ENCODE data around the gene GATD1. TPM values are rescaled to one million over a fixed set of nuclear protein-coding genes. Genes with fewer than 3 reads are reported as not detected.

The GATD1 gene
- total and polyA plus RNA-seq, 9 of the 15 experiments (the other 6 are each of a cell fraction or from before 2014, with no cell fraction given): 2.8 to 144 (median 36.9) TPM

DNA sequence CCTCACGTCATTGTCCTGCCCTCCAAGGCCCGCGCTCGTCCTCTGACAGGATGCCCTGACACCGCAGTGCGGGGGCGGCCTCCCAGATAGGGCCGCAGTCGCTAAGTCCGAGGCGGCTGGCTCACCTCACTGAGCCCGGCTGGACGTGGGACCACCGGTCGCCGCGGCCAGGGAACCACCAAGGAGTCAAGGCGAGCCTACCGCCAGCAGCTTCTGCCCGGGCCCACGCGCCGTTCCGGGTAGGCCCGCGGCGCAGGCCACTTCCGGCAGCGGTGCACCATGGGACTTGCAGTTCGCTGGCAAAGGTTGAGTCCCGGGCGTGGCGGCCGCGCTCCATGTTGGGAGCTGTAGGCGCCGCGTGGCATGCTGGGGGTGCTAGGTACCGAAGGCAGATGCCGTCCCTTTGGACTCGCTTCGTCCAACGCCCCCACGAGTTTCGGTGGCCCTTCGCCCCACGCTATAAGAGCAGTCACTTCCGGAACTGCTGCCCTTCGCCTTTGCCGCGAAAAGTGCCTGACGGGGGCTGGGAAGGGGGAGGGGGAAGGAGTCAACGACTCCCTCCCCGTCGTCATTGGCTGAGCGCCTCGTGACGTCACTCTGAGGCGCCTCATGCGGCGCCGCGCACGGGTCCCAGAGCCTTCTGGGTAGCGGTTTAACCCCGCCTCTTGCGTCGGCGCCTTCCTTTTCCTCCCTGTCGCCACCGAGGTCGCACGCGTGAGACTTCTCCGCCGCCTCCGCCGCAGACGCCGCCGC is 32.2 kb upstream of the GATD1 start, which contains the start of gene RPLP2 (continued):
- TF ChIP-seq, protein P1, sequence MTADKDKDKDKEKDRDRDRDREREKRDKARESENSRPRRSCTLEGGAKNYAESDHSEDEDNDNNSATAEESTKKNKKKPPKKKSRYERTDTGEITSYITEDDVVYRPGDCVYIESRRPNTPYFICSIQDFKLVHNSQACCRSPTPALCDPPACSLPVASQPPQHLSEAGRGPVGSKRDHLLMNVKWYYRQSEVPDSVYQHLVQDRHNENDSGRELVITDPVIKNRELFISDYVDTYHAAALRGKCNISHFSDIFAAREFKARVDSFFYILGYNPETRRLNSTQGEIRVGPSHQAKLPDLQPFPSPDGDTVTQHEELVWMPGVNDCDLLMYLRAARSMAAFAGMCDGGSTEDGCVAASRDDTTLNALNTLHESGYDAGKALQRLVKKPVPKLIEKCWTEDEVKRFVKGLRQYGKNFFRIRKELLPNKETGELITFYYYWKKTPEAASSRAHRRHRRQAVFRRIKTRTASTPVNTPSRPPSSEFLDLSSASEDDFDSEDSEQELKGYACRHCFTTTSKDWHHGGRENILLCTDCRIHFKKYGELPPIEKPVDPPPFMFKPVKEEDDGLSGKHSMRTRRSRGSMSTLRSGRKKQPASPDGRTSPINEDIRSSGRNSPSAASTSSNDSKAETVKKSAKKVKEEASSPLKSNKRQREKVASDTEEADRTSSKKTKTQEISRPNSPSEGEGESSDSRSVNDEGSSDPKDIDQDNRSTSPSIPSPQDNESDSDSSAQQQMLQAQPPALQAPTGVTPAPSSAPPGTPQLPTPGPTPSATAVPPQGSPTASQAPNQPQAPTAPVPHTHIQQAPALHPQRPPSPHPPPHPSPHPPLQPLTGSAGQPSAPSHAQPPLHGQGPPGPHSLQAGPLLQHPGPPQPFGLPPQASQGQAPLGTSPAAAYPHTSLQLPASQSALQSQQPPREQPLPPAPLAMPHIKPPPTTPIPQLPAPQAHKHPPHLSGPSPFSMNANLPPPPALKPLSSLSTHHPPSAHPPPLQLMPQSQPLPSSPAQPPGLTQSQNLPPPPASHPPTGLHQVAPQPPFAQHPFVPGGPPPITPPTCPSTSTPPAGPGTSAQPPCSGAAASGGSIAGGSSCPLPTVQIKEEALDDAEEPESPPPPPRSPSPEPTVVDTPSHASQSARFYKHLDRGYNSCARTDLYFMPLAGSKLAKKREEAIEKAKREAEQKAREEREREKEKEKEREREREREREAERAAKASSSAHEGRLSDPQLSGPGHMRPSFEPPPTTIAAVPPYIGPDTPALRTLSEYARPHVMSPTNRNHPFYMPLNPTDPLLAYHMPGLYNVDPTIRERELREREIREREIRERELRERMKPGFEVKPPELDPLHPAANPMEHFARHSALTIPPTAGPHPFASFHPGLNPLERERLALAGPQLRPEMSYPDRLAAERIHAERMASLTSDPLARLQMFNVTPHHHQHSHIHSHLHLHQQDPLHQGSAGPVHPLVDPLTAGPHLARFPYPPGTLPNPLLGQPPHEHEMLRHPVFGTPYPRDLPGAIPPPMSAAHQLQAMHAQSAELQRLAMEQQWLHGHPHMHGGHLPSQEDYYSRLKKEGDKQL (CRISPR knock-in tag; IDR thresholded peaks at IDR 0.05; ENCODE audit: borderline replicate concordance): no peak
- TF ChIP-seq, protein P2, sequence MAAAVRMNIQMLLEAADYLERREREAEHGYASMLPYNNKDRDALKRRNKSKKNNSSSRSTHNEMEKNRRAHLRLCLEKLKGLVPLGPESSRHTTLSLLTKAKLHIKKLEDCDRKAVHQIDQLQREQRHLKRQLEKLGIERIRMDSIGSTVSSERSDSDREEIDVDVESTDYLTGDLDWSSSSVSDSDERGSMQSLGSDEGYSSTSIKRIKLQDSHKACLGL (CRISPR knock-in tag; IDR thresholded peaks at IDR 0.05; ENCODE audit: borderline replicate concordance, poor library complexity, severe bottlenecking): peak; percentile 73
- no peak for TF ChIP-seq PHTF2 (CRISPR knock-in tag; IDR thresholded peaks at IDR 0.05)
- TF ChIP-seq, protein P3, sequence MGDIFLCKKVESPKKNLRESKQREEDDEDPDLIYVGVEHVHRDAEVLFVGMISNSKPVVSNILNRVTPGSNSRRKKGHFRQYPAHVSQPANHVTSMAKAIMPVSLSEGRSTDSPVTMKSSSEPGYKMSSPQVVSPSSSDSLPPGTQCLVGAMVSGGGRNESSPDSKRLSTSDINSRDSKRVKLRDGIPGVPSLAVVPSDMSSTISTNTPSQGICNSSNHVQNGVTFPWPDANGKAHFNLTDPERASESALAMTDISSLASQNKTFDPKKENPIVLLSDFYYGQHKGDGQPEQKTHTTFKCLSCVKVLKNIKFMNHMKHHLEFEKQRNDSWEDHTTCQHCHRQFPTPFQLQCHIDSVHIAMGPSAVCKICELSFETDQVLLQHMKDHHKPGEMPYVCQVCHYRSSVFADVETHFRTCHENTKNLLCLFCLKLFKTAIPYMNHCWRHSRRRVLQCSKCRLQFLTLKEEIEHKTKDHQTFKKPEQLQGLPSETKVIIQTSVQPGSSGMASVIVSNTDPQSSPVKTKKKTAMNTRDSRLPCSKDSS (IDR thresholded peaks at IDR 0.05; ENCODE audit: low read depth, partially characterized antibody): no peak
- peak; percentile 43 for TF ChIP-seq SPI1 (IDR thresholded peaks at IDR 0.05; ENCODE audit: borderline replicate concordance, low read depth, low read length)
- TF ChIP-seq, protein P4, sequence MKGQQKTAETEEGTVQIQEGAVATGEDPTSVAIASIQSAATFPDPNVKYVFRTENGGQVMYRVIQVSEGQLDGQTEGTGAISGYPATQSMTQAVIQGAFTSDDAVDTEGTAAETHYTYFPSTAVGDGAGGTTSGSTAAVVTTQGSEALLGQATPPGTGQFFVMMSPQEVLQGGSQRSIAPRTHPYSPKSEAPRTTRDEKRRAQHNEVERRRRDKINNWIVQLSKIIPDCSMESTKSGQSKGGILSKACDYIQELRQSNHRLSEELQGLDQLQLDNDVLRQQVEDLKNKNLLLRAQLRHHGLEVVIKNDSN (CRISPR knock-in tag; IDR thresholded peaks at IDR 0.05): peak; percentile 68
- TF ChIP-seq, protein P5, sequence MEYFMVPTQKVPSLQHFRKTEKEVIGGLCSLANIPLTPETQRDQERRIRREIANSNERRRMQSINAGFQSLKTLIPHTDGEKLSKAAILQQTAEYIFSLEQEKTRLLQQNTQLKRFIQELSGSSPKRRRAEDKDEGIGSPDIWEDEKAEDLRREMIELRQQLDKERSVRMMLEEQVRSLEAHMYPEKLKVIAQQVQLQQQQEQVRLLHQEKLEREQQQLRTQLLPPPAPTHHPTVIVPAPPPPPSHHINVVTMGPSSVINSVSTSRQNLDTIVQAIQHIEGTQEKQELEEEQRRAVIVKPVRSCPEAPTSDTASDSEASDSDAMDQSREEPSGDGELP (CRISPR knock-in tag; IDR thresholded peaks at IDR 0.05; ENCODE audit: borderline replicate concordance): peak; percentile 92
- peak; percentile 83 for TF ChIP-seq NR3C1 (CRISPR knock-in tag; IDR thresholded peaks at IDR 0.05)
- TF ChIP-seq, protein P6, sequence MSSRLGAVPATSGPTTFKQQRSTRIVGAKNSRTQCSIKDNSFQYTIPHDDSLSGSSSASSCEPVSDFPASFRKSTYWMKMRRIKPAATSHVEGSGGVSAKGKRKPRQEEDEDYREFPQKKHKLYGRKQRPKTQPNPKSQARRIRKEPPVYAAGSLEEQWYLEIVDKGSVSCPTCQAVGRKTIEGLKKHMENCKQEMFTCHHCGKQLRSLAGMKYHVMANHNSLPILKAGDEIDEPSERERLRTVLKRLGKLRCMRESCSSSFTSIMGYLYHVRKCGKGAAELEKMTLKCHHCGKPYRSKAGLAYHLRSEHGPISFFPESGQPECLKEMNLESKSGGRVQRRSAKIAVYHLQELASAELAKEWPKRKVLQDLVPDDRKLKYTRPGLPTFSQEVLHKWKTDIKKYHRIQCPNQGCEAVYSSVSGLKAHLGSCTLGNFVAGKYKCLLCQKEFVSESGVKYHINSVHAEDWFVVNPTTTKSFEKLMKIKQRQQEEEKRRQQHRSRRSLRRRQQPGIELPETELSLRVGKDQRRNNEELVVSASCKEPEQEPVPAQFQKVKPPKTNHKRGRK (tag; IDR thresholded peaks at IDR 0.05): no peak
- TF ChIP-seq, protein P7, sequence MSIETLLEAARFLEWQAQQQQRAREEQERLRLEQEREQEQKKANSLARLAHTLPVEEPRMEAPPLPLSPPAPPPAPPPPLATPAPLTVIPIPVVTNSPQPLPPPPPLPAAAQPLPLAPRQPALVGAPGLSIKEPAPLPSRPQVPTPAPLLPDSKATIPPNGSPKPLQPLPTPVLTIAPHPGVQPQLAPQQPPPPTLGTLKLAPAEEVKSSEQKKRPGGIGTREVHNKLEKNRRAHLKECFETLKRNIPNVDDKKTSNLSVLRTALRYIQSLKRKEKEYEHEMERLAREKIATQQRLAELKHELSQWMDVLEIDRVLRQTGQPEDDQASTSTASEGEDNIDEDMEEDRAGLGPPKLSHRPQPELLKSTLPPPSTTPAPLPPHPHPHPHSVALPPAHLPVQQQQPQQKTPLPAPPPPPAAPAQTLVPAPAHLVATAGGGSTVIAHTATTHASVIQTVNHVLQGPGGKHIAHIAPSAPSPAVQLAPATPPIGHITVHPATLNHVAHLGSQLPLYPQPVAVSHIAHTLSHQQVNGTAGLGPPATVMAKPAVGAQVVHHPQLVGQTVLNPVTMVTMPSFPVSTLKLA (conservative IDR thresholded peaks at IDR 0.05): peak; percentile 97 to 98
- TF ChIP-seq HNRNPL (IDR thresholded peaks at IDR 0.05; ENCODE audit: low read depth, low read length): peak; percentile 90
- TF ChIP-seq SAFB2 (IDR thresholded peaks at IDR 0.05; ENCODE audit: borderline replicate concordance, low read depth, low read length, severe bottlenecking): no peak
- TF ChIP-seq CTBP1 (IDR thresholded peaks at IDR 0.05; ENCODE audit: borderline replicate concordance): peak; percentile 68

All from K562 (cell line).